A549 treated with RU486 at 1 μM for 4 hours (cell line): ENCODE results near the gene HIF3A. TPM values are rescaled to one million over a fixed set of nuclear protein-coding genes. Genes with fewer than 3 reads are reported as not detected.

Experiments used
- total RNA-seq: library from RNA; stranded (reverse); fragments of 200-300 nt; extraction: Qiagen RNA extraction; gene quantifications from 5 replicates; pipeline ENCODE4 v1.2.3, GENCODE V29; 2022; ENCODE audit warnings: low read depth

HIF3A gene
- total RNA-seq = not detected in 5 replicates

DNA sequence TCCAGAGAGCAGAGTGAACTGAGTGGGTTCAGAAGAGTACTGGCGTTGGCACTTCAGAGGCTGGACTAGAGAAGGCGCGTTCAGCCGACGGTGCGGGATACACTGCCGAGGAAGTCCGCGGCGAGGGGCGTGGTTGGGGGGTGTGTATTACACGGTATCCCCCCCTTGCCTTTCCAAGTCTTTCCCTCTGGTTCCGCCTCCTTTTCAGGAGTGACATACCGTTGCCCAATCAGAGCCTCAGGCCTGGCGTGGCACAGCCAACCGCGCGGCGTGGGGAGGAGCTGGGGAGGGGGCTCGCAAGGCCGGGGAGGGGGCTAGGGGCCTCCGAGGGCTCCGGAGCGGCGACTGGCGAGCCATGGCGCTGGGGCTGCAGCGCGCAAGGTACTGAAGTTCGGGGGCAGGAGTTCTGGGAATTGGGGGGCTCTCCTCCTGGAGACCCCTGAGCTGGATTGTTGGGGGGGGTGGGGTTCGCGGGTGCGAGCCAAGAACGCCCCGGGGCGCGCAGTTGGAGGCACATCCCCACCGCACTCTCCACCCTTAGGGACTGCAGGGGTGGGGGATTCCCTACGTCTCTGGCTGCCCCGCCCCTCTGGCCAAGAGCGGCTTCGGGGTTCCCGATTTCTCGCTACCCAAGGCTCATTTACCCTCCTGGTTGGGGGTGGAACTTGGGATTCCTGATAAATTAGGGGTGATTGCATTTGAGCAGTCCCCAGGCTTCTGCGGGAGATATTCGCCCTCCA, at the start of gene HIF3A:
HIF3A (plus strand) TSS at position 321 of the 740 bp plus-strand sequence; CDS start at position 356, 35 bp downstream.

DNA sequence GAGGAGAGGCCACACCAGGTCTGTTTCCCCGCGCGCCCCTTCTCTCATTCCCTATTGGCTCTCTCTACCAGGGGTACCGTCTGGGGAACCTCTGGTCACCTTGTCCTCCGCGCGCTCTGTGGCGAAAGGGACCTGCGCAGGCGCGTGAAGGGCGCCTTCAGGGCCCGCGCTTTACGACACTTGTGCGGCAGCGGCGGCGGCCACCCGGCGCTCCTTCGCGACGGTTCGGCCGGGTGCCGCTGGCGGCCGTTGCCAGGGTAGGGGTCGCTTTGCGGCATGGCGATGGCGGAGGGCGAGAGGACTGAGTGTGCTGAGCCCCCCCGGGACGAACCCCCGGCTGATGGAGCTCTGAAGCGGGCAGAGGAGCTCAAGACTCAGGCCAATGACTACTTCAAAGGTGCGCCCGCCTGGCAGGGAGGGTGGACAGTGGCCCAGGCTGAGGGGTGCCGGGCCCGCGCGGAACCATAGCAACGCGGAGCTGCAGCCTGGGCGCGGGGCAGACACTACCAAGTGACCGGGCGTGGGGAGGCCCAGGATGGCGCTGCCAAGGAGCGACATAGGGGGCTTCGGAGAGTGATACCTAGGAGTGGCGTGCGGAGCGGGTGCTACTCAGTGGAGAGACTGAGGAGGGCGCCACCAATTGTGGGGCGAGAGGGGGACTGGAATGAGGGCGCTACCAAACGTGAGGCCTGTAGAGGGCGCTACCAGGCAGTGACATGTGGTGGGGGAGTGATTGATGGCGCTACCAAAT, 50.2 kb downstream of the HIF3A start, which contains the start of gene PPP5C:
PPP5C (plus strand) TSS at position 267 of the 751 bp plus-strand sequence; CDS start at position 277, 10 bp downstream.

Other genes with a start within 250 kb of the HIF3A start
- 0.27 to 0.32 TPM in 2 of 5 replicates, not detected in the others for gene IGFL3, start 172.4 kb upstream of the HIF3A start, total RNA-seq
- gene IGFL2, start 148.8 kb upstream of the HIF3A start, total RNA-seq = 0.56 to 0.83 TPM (median 0.67 TPM) in 4 of 5 replicates, not detected in the other
- 2.2 to 3.1 TPM (median 2.6 TPM) in 5 replicates for gene IGFL1, start 67.3 kb upstream of the HIF3A start, total RNA-seq
- 80.5 to 88.2 TPM (median 82.1 TPM) in 5 replicates for gene PPP5C, start 50.0 kb downstream of the HIF3A start, total RNA-seq
- gene CCDC8, start 116.5 kb downstream of the HIF3A start, total RNA-seq = not detected in 5 replicates
- not detected in 5 replicates for gene PNMA8C, start 131.9 kb downstream of the HIF3A start, total RNA-seq
- gene PNMA8A, start 174.5 kb downstream of the HIF3A start, total RNA-seq = 8.8 to 12.0 TPM (median 11.0 TPM) in 5 replicates
- not detected in 5 replicates for gene PNMA8B, start 198.8 kb downstream of the HIF3A start, total RNA-seq